Astrocyte of the cerebellum (primary cell): ENCODE results near the gene ZNF579.

ENCODE experiments used
- DNase-seq: peaks from one replicate; pipeline ENCODE4 v3.0.0-alpha.2; 2011; ENCODE audit warnings: low read depth
- H3K4me3 ChIP-seq: 2 replicates; pipeline ENCODE4 v1.5.1; 2011; ENCODE audit warnings: mild to moderate bottlenecking, low read depth, low read length, moderate library complexity
- CTCF ChIP-seq: IDR thresholded peaks from 2 replicates; pipeline ENCODE4 v1.5.1; 2012; ENCODE audit warnings: low read length, low read depth, moderate library complexity, mild to moderate bottlenecking; ENCODE audit errors: missing control alignments
- in situ Hi-C: cut with HindIII; loops from 2 replicates; pipeline ENCODE4 v1.10.0; 2017; ENCODE audit warnings: low sequenced_read_pairs

Gene ZNF579

GRCh38 chr19:55580628-55581144 lies at the start of gene ZNF579:
ZNF579 (minus strand) TSS chr19:55580848; CDS start chr19:55579639, 1,209 bp downstream.
- no peak for TF ChIP-seq CTCF
- peak; percentile 80 for DNase-seq
- in situ Hi-C loops = no loop called here
- peak within 1 kb of the TSS; percentile 92 for H3K4me3 ChIP-seq

GRCh38 chr19:55626350-55626749 lies 45.7 kb upstream of the ZNF579 start:
- in situ Hi-C loops = no loop called here
- H3K4me3 ChIP-seq = no peak overlapping the region
- DNase-seq = no peak
- no peak for TF ChIP-seq CTCF

DNA sequence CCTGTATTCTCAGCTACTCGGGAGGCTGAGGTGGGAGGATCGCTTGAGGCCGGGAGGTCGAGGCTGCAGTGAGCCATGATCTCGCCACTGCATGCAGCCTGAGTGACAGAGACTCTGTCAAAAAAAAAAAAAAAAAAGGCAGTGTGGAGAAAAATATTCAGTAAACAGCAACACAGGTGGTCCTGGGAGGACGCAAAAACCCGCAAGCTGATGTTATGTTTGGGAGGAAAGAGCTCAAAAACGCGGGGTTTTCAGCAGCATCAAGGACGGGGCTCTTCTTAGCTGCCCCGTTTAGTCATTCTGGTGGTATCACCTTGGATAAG lies 44.3 kb upstream of the ZNF579 start:
- no peak for DNase-seq
- in situ Hi-C loops = no loop called here
- H3K4me3 ChIP-seq = peak overlapping the region; percentile 59
- TF ChIP-seq CTCF = no peak

DNA sequence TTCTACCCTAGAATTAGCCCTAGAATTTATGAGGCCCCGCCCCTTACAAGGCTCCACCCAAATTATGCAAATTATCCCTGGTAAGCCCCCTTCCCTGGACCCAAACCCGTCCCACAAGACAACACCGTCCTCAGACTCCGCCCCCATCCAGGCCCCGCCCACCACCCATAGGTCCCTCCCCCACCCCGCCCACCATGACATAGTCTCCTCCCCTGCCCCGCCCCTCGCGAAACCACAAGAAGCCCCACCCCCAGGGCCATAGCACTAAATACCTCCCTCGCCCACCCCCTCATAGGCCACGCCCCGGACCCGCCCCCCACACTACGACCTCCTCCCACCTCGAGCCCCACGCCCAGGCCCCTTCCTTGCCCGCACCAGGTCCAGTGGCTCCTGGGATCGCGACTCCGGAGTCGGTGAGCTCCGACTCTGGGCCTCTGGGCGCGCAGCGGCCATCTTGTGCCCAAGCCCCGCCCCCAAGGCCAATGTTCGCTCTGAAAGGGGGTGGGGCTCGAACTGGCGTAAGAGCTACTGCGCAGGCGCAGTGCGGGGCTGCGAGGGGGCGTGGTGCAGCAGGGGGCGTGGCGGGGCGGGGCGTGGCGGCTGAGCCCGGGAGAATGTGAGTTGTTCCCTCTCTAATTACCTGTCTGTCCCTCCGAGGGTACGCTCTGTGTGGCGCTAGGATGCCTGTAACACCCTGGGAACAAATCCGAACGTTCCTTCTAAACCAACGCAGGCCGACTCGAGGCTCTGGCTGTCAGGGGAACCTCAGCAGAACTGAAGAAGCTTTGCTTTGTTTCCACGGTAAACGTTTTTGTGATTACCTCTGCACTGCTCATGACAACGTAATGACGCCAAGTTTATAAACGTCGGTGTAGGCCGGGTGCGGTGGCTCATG lies 43.7 kb upstream of the ZNF579 start, which contains the start of gene ZNF784:
Gene ZNF784, minus strand, starts transcription at position 458 of the 895 bp plus-strand sequence. Its CDS starts 5 bp downstream, at position 453.
- peak; percentile 80 for DNase-seq
- no peak for TF ChIP-seq CTCF
- in situ Hi-C loops = loop anchor here (5.0 to 25.0 kb wide), 2 partner anchors 112 to 1162 kb away; partner anchors contain the start of genes CDC42EP5 and LENG9
- H3K4me3 ChIP-seq = peak within 1 kb of the TSS; percentile 59

DNA sequence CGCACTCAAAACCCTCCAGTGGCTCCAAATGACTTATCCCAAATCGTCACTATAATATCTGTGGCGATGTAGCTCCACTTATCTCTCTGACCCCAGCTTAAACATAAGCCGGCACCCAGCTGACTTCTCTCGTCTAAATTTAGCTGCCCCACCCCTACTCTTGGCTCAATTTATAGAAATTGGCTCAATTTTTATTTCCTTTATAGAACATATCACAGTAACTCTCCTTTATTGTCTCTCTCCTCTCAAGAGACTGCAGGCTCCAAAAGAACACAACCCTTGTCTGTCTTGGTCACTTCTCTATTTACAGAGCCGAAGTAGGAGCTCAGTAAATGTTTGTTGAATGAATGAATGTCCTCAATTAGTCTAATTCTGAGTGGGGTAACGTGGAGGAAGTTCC lies 42.9 kb upstream of the ZNF579 start:
- in situ Hi-C loops = loop anchor here (5.0 to 25.0 kb wide), 2 partner anchors 111 to 1161 kb away; partner anchors contain the start of genes CDC42EP5 and LENG9
- peak overlapping the region; percentile 29 for H3K4me3 ChIP-seq
- no peak for TF ChIP-seq CTCF
- DNase-seq = no peak

- in situ Hi-C loops = loop anchor here (5.0 to 25.0 kb wide), 2 partner anchors 111 to 1161 kb away; partner anchors contain the start of genes CDC42EP5 and LENG9
These were observed 42.5 kb upstream of the ZNF579 start for GRCh38 chr19:55623130-55623529.

More at GRCh38 chr19:55623130-55623529, 42.5 kb upstream of the ZNF579 start:
- DNase-seq = no peak
- no peak overlapping the region for H3K4me3 ChIP-seq
- no peak for TF ChIP-seq CTCF
